GM12891 (cell line): ENCODE data around the gene CRYM.

Experiments used
- PAX5 ChIP-seq: IDR thresholded peaks from 2 replicates; pipeline ENCODE4 v1.6.1; 2011; ENCODE audit warnings: low read length, moderate library complexity, mild to moderate bottlenecking; ENCODE audit not compliant: insufficient read depth, severe bottlenecking
- POLR2A ChIP-seq: IDR thresholded peaks from 2 replicates; pipeline ENCODE4 v1.6.1; 2011; ENCODE audit warnings: low read depth, low read length, control low read depth
- POLR2AphosphoS5 ChIP-seq: IDR thresholded peaks from 2 replicates; pipeline ENCODE4 v1.6.1; 2011; ENCODE audit warnings: low read depth, low read length, control low read depth
- POU2F2 ChIP-seq: IDR thresholded peaks from 2 replicates; pipeline ENCODE4 v1.6.1; 2011; ENCODE audit warnings: low read depth, mild to moderate bottlenecking, control low read depth, low read length, moderate library complexity
- TAF1 ChIP-seq: IDR thresholded peaks from 2 replicates; pipeline ENCODE4 v1.6.1; 2011; ENCODE audit warnings: low read depth, low read length, control low read depth

DNA sequence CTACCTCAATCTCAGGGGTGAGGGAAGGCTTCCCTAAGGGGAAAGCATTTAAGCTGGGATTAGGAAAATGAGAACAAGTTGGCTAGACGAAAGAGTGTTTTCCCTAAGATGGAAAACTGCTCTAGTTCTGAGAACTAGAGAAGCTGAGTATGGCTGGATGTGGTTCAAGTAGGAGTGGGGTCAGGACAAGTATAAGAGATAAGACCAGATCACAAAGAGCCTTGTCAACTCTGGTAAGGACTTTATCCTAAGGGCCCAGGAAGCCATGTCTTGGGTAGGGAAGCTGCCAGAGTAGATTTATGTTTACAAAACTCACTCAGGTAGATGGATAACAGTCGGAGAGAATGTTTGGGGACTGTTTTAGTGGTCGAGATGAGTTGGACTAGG is 42.9 kb downstream of the CRYM start:
- TF ChIP-seq TAF1 (no peak), POLR2AphosphoS5 (no peak), POLR2A (no peak), PAX5 (no peak), POU2F2 (no peak)
